ENCODE data around the gene ZSCAN9. TPM values are rescaled to one million over a fixed set of nuclear protein-coding genes. Genes with fewer than 3 reads are reported as not detected.
A peak's percentile ranks its signal among the peaks of the same experiment; 100 is the strongest.

The ZSCAN9 gene
- polyA plus RNA-seq (2013), result 23.1 TPM

DNA sequence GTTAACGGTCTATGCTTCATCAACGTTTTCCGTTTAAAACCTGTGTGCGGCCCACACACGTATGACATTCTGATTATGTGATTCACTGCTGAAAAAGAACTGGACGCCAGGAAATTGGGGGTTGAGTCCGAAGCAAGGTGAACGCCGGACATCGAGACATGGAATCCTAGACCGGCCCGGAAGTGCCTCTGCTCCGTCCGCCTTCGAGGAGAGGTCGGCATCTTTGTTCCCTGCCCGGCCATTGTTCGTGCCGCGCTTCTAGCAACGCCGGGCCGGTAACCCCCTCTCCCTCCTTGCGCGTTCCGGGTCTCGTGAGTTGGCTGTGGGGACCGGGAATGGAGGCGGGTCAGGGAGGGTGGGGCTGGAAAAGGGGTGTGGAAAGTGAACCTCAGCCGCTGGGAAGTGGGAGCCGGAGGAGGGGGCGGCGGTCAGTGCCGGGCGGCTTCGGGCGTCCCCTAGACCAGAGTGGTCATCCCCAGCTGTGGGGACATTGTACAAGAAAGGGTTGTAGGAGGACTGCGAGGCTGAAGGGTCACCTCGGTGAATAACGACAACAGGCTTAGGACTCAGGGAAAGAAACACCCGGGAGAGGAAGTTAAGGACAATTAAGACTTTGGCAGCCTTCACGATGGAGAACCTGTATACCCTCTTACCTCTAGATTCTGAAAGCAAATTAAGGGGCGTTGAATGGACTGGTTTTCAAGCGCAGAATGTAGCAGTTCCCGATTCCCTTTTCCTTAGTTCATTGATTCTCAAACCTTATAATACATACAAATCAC, at the start of gene ZSCAN9:
Gene ZSCAN9, plus strand, starts transcription at position 220 of the 779 bp plus-strand sequence. CDS start 1,810 bp downstream, outside the sequence.
- Histone ChIP-seq H3K4me1 (ENCODE audit: control extremely low read depth in 1 of 4, control insufficient read depth in 4 of 4, insufficient read depth in 4 of 4, low read length in 3 of 4) (peaks cover 16 to 42% (median 29%) of the 10 kb centered on the region in 4 experiments), H3K36me3 (ENCODE audit: control insufficient read depth in 4 of 4, insufficient read depth in 4 of 4, low read length in 3 of 4) (peaks cover 6 to 31% (median 24%) of the 10 kb centered on the region in 4 experiments), H3K9me3 (ENCODE audit: control extremely low read depth in 1 of 5, control insufficient read depth in 4 of 5, insufficient read depth in 2 of 5, low read depth in 1 of 5, low read length in 4 of 5) (no peaks in the 10 kb centered on the region), H3K4me3 (ENCODE audit: control insufficient read depth in 1 of 7, extremely low read depth in 1 of 7, insufficient read depth in 4 of 7, low read depth in 2 of 7, low read length in 6 of 7) (peak within 1 kb of the TSS; percentile 79 to 98 (median 91)), H3K27ac (ENCODE audit: insufficient read depth in 1 of 2, low read depth in 1 of 2, low read length in 2 of 2, poor library complexity in 1 of 2, severe bottlenecking in 2 of 2) (peak within 1 kb of the TSS; percentile 51 to 87), H3K27me3 (replicated peaks in 2 of 5; ENCODE audit: control insufficient read depth in 4 of 5, insufficient read depth in 5 of 5, low read length in 4 of 5) (peaks cover 0 to 4% (median 0%) of the 10 kb centered on the region in 5 experiments)
- CTCF ChIA-PET, result no interaction called here
- POLR2A ChIA-PET, result no interaction called here
- WGBS (ENCODE audit: insufficient coverage), result 0% methylated on average over 34 of the region's 45 CpGs
- DNase-seq, result peak; percentile 56 to 64 (median 63)

DNA sequence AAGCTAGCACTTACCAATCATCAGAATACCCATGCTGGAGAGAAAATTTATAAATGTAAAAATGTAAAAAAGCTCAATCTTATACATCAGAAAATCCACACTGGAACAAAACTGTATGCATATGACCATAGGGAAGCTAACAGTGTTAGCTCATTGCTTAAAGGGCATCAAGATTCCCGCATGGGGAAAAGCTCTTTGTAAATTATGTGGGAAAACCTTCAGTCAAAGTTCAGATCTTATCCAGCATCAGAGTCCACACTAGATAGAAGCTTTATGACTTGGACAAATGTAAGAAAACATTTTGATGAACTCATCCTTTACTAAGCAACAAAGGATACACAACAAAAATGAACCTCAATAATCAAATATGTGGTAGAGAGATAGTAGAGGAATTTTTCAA, 48.7 kb upstream of the ZSCAN9 start:
- peaks cover 0 to 10% (median 5%) of the 10 kb centered on the region in 5 experiments for H3K9me3 ChIP-seq (ENCODE audit: control extremely low read depth in 1 of 5, control insufficient read depth in 4 of 5, insufficient read depth in 2 of 5, low read depth in 1 of 5, low read length in 4 of 5)
- no CpG with 5 or more reads among the region's 1 CpG for WGBS (ENCODE audit: insufficient coverage)
- no peak for DNase-seq
- ChIA-PET CTCF (interaction anchor here (0.6 to 0.8 kb wide), 2 partner anchors 13 to 762 kb away, joined by 3 read pairs; no protein-coding TSS in a partner anchor), POLR2A (no interaction called here)
- no peaks in the 10 kb centered on the region for H3K27me3 ChIP-seq (replicated peaks in 2 of 5; ENCODE audit: control insufficient read depth in 4 of 5, insufficient read depth in 5 of 5, low read length in 4 of 5)
- H3K4me1 ChIP-seq (ENCODE audit: control extremely low read depth in 1 of 4, control insufficient read depth in 4 of 4, insufficient read depth in 4 of 4, low read length in 3 of 4), result no peaks in the 10 kb centered on the region
- no peak overlapping the region for H3K27ac ChIP-seq (ENCODE audit: insufficient read depth in 1 of 2, low read depth in 1 of 2, low read length in 2 of 2, poor library complexity in 1 of 2, severe bottlenecking in 2 of 2)
- H3K4me3 ChIP-seq (ENCODE audit: control insufficient read depth in 1 of 7, extremely low read depth in 1 of 7, insufficient read depth in 4 of 7, low read depth in 2 of 7, low read length in 6 of 7), result no peak overlapping the region
- H3K36me3 ChIP-seq (ENCODE audit: control insufficient read depth in 4 of 4, insufficient read depth in 4 of 4, low read length in 3 of 4), result no peaks in the 10 kb centered on the region

DNA sequence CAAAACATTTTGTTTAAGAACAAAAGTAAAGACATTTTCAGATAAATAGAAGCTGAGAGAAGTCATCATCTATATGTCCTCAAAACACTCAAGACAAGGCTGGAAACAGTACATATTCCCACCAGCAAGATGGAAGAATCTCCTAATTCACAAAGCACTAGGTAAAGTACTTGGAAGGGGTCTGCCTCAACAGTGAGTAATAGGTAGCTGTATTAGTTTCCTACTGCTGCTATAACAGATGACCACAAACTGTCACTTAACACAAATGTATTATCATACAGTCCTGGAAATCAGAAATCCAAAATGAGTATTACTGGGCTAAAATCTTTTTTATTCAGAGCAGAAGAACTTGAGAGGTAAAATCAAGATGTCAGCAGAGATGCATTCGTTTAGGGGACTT, 42.8 kb upstream of the ZSCAN9 start:
- Histone ChIP-seq H3K9me3 (ENCODE audit: control extremely low read depth in 1 of 5, control insufficient read depth in 4 of 5, insufficient read depth in 2 of 5, low read depth in 1 of 5, low read length in 4 of 5) (peaks cover 2 to 28% (median 7%) of the 10 kb centered on the region in 5 experiments), H3K4me3 (ENCODE audit: control insufficient read depth in 1 of 7, extremely low read depth in 1 of 7, insufficient read depth in 4 of 7, low read depth in 2 of 7, low read length in 6 of 7) (no peak overlapping the region), H3K27me3 (replicated peaks in 2 of 5; ENCODE audit: control insufficient read depth in 4 of 5, insufficient read depth in 5 of 5, low read length in 4 of 5) (no peaks in the 10 kb centered on the region), H3K27ac (ENCODE audit: insufficient read depth in 1 of 2, low read depth in 1 of 2, low read length in 2 of 2, poor library complexity in 1 of 2, severe bottlenecking in 2 of 2) (no peak overlapping the region), H3K36me3 (ENCODE audit: control insufficient read depth in 4 of 4, insufficient read depth in 4 of 4, low read length in 3 of 4) (no peaks in the 10 kb centered on the region), H3K4me1 (ENCODE audit: control extremely low read depth in 1 of 4, control insufficient read depth in 4 of 4, insufficient read depth in 4 of 4, low read length in 3 of 4) (no peaks in the 10 kb centered on the region)
- no CpG with 5 or more reads among the region's 1 CpG for WGBS (ENCODE audit: insufficient coverage)
- ChIA-PET POLR2A (no interaction called here), CTCF (no interaction called here)
- no peak for DNase-seq

DNA sequence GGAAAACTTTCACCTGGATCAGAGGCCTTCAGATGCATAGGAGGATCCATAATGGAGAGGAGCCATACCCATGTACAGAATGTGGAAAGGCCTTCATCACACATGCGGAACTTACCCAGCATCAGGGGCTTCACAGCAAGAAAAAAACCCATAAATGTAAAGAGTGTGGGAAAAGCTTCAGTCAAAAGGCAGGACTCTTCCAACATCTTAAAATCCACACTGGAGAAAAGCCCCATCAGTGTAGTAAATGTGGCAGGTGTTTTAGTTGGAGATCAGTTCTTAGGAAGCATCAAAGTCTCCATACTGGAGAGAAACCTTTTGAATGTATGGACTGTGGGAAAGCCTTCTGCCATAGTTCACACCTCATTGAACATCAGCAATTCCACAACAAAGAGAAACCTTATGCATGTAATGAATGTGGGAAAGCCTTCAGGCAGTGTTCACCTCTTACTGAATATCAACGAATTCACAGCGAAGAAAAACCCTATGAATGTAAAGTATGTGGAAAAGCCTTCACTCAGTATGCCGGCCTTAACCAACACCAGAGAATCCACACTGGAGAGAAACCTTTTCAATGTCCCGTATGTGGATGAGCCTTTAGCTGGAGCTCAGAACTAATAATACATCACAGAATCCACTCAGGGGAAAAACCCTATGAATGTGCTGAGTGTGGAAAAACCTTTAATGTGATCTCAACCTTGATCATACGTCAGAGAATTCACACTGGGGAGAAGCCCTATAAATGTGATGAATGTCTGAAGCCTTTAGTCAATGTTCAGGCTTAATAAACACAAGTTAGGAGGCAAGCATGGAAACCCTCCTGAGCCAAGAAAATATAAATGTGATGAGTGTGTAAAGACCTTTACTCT, 36.7 kb upstream of the ZSCAN9 start:
- H3K4me3 ChIP-seq (ENCODE audit: control insufficient read depth in 1 of 7, extremely low read depth in 1 of 7, insufficient read depth in 4 of 7, low read depth in 2 of 7, low read length in 6 of 7), result no peak overlapping the region
- peaks cover 14 to 74% (median 37%) of the 10 kb centered on the region in 5 experiments for H3K9me3 ChIP-seq (ENCODE audit: control extremely low read depth in 1 of 5, control insufficient read depth in 4 of 5, insufficient read depth in 2 of 5, low read depth in 1 of 5, low read length in 4 of 5)
- CTCF ChIA-PET, result no interaction called here
- no peak for DNase-seq
- no peaks in the 10 kb centered on the region for H3K4me1 ChIP-seq (ENCODE audit: control extremely low read depth in 1 of 4, control insufficient read depth in 4 of 4, insufficient read depth in 4 of 4, low read length in 3 of 4)
- no peaks in the 10 kb centered on the region for H3K36me3 ChIP-seq (ENCODE audit: control insufficient read depth in 4 of 4, insufficient read depth in 4 of 4, low read length in 3 of 4)
- no peaks in the 10 kb centered on the region for H3K27me3 ChIP-seq (replicated peaks in 2 of 5; ENCODE audit: control insufficient read depth in 4 of 5, insufficient read depth in 5 of 5, low read length in 4 of 5)
- H3K27ac ChIP-seq (ENCODE audit: insufficient read depth in 1 of 2, low read depth in 1 of 2, low read length in 2 of 2, poor library complexity in 1 of 2, severe bottlenecking in 2 of 2), result no peak overlapping the region
- WGBS (ENCODE audit: insufficient coverage), result 71% methylated on average over 1 of the region's 6 CpGs
- POLR2A ChIA-PET, result no interaction called here

DNA sequence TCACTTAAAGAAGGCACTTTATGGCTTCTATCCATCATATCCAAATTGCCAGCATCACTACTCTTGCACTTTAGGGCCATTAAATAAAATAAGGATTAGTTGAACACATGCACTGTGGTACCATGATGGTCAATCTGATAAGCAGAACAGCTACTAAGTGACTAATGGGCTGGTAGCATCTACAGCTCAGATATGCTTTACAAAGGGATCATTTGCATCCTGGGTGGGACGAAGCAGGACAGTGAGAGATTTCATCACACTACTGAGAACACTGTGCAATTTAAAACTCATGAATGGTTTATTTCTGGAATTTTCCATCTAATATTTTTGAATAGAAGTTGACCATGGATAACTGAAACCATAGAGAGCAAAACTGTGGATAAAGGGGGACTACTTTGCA, 25.1 kb upstream of the ZSCAN9 start:
- POLR2A ChIA-PET, result no interaction called here
- H3K4me3 ChIP-seq (ENCODE audit: control insufficient read depth in 1 of 7, extremely low read depth in 1 of 7, insufficient read depth in 4 of 7, low read depth in 2 of 7, low read length in 6 of 7), result no peak overlapping the region

DNA sequence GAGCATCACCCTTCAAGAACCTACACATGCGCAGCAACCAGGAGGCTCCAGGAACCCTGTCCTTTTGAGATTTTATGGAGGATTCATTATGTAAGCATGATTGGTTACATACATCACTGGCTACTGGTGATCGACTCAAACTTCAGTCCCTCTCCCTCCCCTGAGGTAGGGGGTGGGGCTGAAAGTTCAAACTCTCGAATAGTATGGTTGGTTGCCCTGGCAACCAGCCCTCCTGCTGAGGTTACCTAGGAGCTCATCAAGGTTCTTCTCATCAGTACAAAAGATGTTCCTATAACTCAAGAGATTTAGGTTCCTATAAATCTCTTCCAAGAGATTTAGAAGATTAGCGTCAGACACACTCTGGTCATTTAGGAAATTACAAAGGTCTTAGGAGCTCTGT, 21.9 kb upstream of the ZSCAN9 start:
- peaks cover 5 to 40% (median 20%) of the 10 kb centered on the region in 5 experiments for H3K9me3 ChIP-seq (ENCODE audit: control extremely low read depth in 1 of 5, control insufficient read depth in 4 of 5, insufficient read depth in 2 of 5, low read depth in 1 of 5, low read length in 4 of 5)
- H3K36me3 ChIP-seq (ENCODE audit: control insufficient read depth in 4 of 4, insufficient read depth in 4 of 4, low read length in 3 of 4), result no peaks in the 10 kb centered on the region
- 44% methylated on average over 2 of the region's 4 CpGs for WGBS (ENCODE audit: insufficient coverage)
- H3K27ac ChIP-seq (ENCODE audit: insufficient read depth in 1 of 2, low read depth in 1 of 2, low read length in 2 of 2, poor library complexity in 1 of 2, severe bottlenecking in 2 of 2), result no peak overlapping the region
- DNase-seq, result no peak
- peaks cover 11 to 39% (median 22%) of the 10 kb centered on the region in 5 experiments for H3K27me3 ChIP-seq (replicated peaks in 2 of 5; ENCODE audit: control insufficient read depth in 4 of 5, insufficient read depth in 5 of 5, low read length in 4 of 5)
- CTCF ChIA-PET, result no interaction called here
- no peak overlapping the region for H3K4me3 ChIP-seq (ENCODE audit: control insufficient read depth in 1 of 7, extremely low read depth in 1 of 7, insufficient read depth in 4 of 7, low read depth in 2 of 7, low read length in 6 of 7)
- peaks cover 0 to 17% (median 11%) of the 10 kb centered on the region in 4 experiments for H3K4me1 ChIP-seq (ENCODE audit: control extremely low read depth in 1 of 4, control insufficient read depth in 4 of 4, insufficient read depth in 4 of 4, low read length in 3 of 4)
- POLR2A ChIA-PET, result no interaction called here

More for the DNA sequence above, 25.1 kb upstream of the ZSCAN9 start:
- Histone ChIP-seq H3K27ac (ENCODE audit: insufficient read depth in 1 of 2, low read depth in 1 of 2, low read length in 2 of 2, poor library complexity in 1 of 2, severe bottlenecking in 2 of 2) (no peak overlapping the region), H3K4me1 (ENCODE audit: control extremely low read depth in 1 of 4, control insufficient read depth in 4 of 4, insufficient read depth in 4 of 4, low read length in 3 of 4) (peaks cover 0 to 4% (median 0%) of the 10 kb centered on the region in 4 experiments), H3K9me3 (ENCODE audit: control extremely low read depth in 1 of 5, control insufficient read depth in 4 of 5, insufficient read depth in 2 of 5, low read depth in 1 of 5, low read length in 4 of 5) (peaks cover 4 to 46% (median 15%) of the 10 kb centered on the region in 5 experiments), H3K36me3 (ENCODE audit: control insufficient read depth in 4 of 4, insufficient read depth in 4 of 4, low read length in 3 of 4) (no peaks in the 10 kb centered on the region), H3K27me3 (replicated peaks in 2 of 5; ENCODE audit: control insufficient read depth in 4 of 5, insufficient read depth in 5 of 5, low read length in 4 of 5) (peaks cover 2 to 8% (median 2%) of the 10 kb centered on the region in 5 experiments)
- 100% methylated on average over 1 of the region's 1 CpG for WGBS (ENCODE audit: insufficient coverage)
- no peak for DNase-seq
- CTCF ChIA-PET, result no interaction called here
